GM23338 (cell line): ENCODE data around the gene SAFB2. TPM values are rescaled to one million over a fixed set of nuclear protein-coding genes. Genes with fewer than 3 reads are reported as not detected.

Experiments
- ATAC-seq: fragments of 200-7000 bp; cut with Tn5 transposase; 3 replicates; pipeline ENCODE4 v1.9.1; 2020
- DNase-seq: peaks from one replicate; pipeline ENCODE4 v3.0.0-alpha.2; 2015; ENCODE audit warnings: low spot score
- H2AFZ ChIP-seq: fragments of 200-600 bp; sonication (generic); 2 replicates; pipeline ENCODE4 v1.8.0; 2016; ENCODE audit warnings: antibody characterized with exemption, mild to moderate bottlenecking, moderate library complexity
- H3F3A ChIP-seq: fragments of 200-600 bp; sonication (generic); replicated peaks from 2 replicates; pipeline ENCODE4 v1.8.0; 2017; ENCODE audit warnings: antibody characterized with exemption, mixed run types, low read depth
- H3K27ac ChIP-seq: fragments of 200-600 bp; sonication (generic); 2 replicates; pipeline ENCODE4 v1.6.1; 2016; ENCODE audit warnings: low read depth
- H3K27me3 ChIP-seq: fragments of 200-600 bp; sonication (generic); 2 replicates; pipeline ENCODE4 v1.8.0; 2016; ENCODE audit warnings: mild to moderate bottlenecking, mixed run types, moderate library complexity; ENCODE audit not compliant: insufficient read depth
- H3K36me3 ChIP-seq: fragments of 200-600 bp; sonication (generic); 2 replicates; pipeline ENCODE4 v1.8.0; 2016; ENCODE audit warnings: mild to moderate bottlenecking; ENCODE audit not compliant: insufficient read depth
- H3K4me1 ChIP-seq: fragments of 200-600 bp; sonication (generic); 2 replicates; pipeline ENCODE4 v1.8.0; 2016; ENCODE audit warnings: mild to moderate bottlenecking, moderate library complexity; ENCODE audit not compliant: insufficient read depth
- H3K4me2 ChIP-seq: fragments of 200-600 bp; sonication (generic); 2 replicates; pipeline ENCODE4 v1.7.1; 2017; ENCODE audit warnings: mixed run types
- H3K4me3 ChIP-seq: fragments of 200-600 bp; sonication (generic); 2 replicates; pipeline ENCODE4 v1.6.1; 2016; ENCODE audit warnings: mixed run types
- H3K79me2 ChIP-seq: fragments of 200-600 bp; sonication (generic); replicated peaks from 2 replicates; pipeline ENCODE4 v1.8.0; 2017; ENCODE audit warnings: mild to moderate bottlenecking; ENCODE audit not compliant: insufficient read depth
- H3K9me2 ChIP-seq: fragments of 200-600 bp; sonication (generic); 2 replicates; pipeline ENCODE4 v1.8.0; 2017; ENCODE audit not compliant: insufficient read depth
- H4K20me1 ChIP-seq: fragments of 200-600 bp; sonication (generic); replicated peaks from 2 replicates; pipeline ENCODE4 v1.8.0; 2017; ENCODE audit warnings: mild to moderate bottlenecking; ENCODE audit not compliant: insufficient read depth
- H3K27ac Mint-ChIP-seq: 2 replicates; pipeline ENCODE4 v1.8.0; 2020; ENCODE audit warnings: inconsistent platforms, mild to moderate bottlenecking, moderate library complexity, mixed read lengths
- H3K27me3 Mint-ChIP-seq: 3 replicates; pipeline ENCODE4 v1.8.0; 2022; ENCODE audit warnings: low read depth, mild to moderate bottlenecking, moderate library complexity, mixed read lengths, inconsistent platforms; ENCODE audit not compliant: insufficient read depth, poor library complexity
- H3K36me3 Mint-ChIP-seq: 3 replicates; pipeline ENCODE4 v1.8.0; 2021; ENCODE audit warnings: low read depth, mild to moderate bottlenecking, inconsistent platforms, moderate library complexity, mixed read lengths
- H3K4me1 Mint-ChIP-seq: 3 replicates; pipeline ENCODE4 v1.8.0; 2020; ENCODE audit warnings: mild to moderate bottlenecking, inconsistent platforms, mixed read lengths
- H3K4me3 Mint-ChIP-seq: 3 replicates; pipeline ENCODE4 v1.8.0; 2021; ENCODE audit warnings: moderate library complexity, mild to moderate bottlenecking, inconsistent platforms, mixed read lengths
- H3K9me3 Mint-ChIP-seq: 3 replicates; pipeline ENCODE4 v1.8.0; 2020; ENCODE audit warnings: moderate library complexity, mild to moderate bottlenecking, inconsistent platforms, mixed read lengths
- CREB1 ChIP-seq: fragments of 250-450 bp; sonication (Bioruptor Pico); IDR thresholded peaks from 2 replicates; pipeline ENCODE4 v1.5.0; 2020; ENCODE audit warnings: low read depth, mild to moderate bottlenecking, moderate library complexity
- CTCF ChIP-seq, 2 experiments: fragments of 200-600 bp in 1 of 2; sonication (generic) in 1 of 2; conservative IDR thresholded peaks; 2 replicates each; pipeline versions ENCODE4 v1.5.1 to v1.6.1; 2016 to 2017; ENCODE audit warnings: antibody characterized with exemption in 2 of 2, low read depth in 2 of 2, mild to moderate bottlenecking in 2 of 2, moderate library complexity in 1 of 2
- ETS1 ChIP-seq: IDR thresholded peaks from 2 replicates; pipeline ENCODE4 v1.6.1; 2016; ENCODE audit warnings: antibody characterized with exemption
- EZH2 ChIP-seq: fragments of 200-600 bp; sonication (generic); IDR thresholded peaks from one replicate; pipeline ENCODE4 v1.8.0; 2017; ENCODE audit warnings: antibody characterized with exemption, mild to moderate bottlenecking, low read depth; ENCODE audit not compliant: unreplicated experiment
- EZH2phosphoT487 ChIP-seq: fragments of 200-600 bp; sonication (generic); IDR thresholded peaks from one replicate; pipeline ENCODE4 v1.8.1; 2018; ENCODE audit warnings: antibody characterized with exemption; ENCODE audit not compliant: unreplicated experiment
- JUNB ChIP-seq: IDR thresholded peaks from one replicate; pipeline ENCODE4 v1.6.1; 2016; ENCODE audit warnings: antibody characterized with exemption; ENCODE audit not compliant: unreplicated experiment
- NANOG ChIP-seq: IDR thresholded peaks from 2 replicates; pipeline ENCODE4 v1.6.1; 2016; ENCODE audit warnings: antibody characterized with exemption, borderline replicate concordance
- POLR2AphosphoS5 ChIP-seq: IDR thresholded peaks from 2 replicates; pipeline ENCODE4 v1.6.1; 2016; ENCODE audit warnings: antibody characterized with exemption, low read depth
- STAT1 ChIP-seq: IDR thresholded peaks from one replicate; pipeline ENCODE4 v1.6.1; 2016; ENCODE audit warnings: antibody characterized with exemption; ENCODE audit not compliant: unreplicated experiment
- ZNF114 ChIP-seq: fragments of 250-450 bp; sonication (Bioruptor Pico); IDR thresholded peaks from 2 replicates; pipeline ENCODE4 v1.5.0; 2020; ENCODE audit warnings: mild to moderate bottlenecking, moderate library complexity
- ZNF331 ChIP-seq: fragments of 250-450 bp; sonication (Bioruptor Pico); IDR thresholded peaks from 2 replicates; pipeline ENCODE4 v1.5.0; 2020; ENCODE audit warnings: low read depth, mild to moderate bottlenecking, moderate library complexity
- ZNF462 ChIP-seq: fragments of 250-450 bp; sonication (Bioruptor Pico); IDR thresholded peaks from 2 replicates; pipeline ENCODE4 v1.5.0; 2020; ENCODE audit warnings: mild to moderate bottlenecking, moderate library complexity
- polyA plus RNA-seq: library from polyadenylated mRNA; unstranded; fragments of >200 nt; fragmentation: Nextera tagmentation; extraction: Ambion mirVana; gene quantifications from 2 replicates; pipeline ENCODE4 v1.2.1, GENCODE V29; 2016
- total RNA-seq: library from RNA; depleted of rRNA; stranded (reverse); fragments of >200 nt; shearing (Covaris generic); gene quantifications from 2 replicates; pipeline ENCODE4 v1.2.3, GENCODE V29; 2014

SAFB2 gene
- total and polyA plus RNA-seq, 2 experiments from 2014 or later: 37.7 to 102 TPM

GRCh38 chr19:5632657-5633056 lies 10.1 kb upstream of the SAFB2 start (continued):
- no peak for TF ChIP-seq ETS1
- no peak for TF ChIP-seq ZNF114 (CRISPR knock-in tag)
- TF ChIP-seq ZNF462 (CRISPR knock-in tag): no peak
- no peak for TF ChIP-seq POLR2AphosphoS5
- TF ChIP-seq NANOG: no peak

GRCh38 chr19:5632241-5632612 lies 9.7 kb upstream of the SAFB2 start:
- peaks cover 82% of the 10 kb centered on the region for H4K20me1 ChIP-seq
- H3K4me2 ChIP-seq: no peak overlapping the region
- no peak overlapping the region for H3K4me3 Mint-ChIP-seq
- peaks cover 100% of the 10 kb centered on the region for H3K79me2 ChIP-seq
- no peaks in the 10 kb centered on the region for H3K27me3 ChIP-seq
- no peaks in the 10 kb centered on the region for H3K9me2 ChIP-seq
- H3K27me3 Mint-ChIP-seq: no peaks in the 10 kb centered on the region
- no peaks in the 10 kb centered on the region for H3K9me3 Mint-ChIP-seq
- H3F3A ChIP-seq: 0 out of 2 replicates have a peak, but pooled peaks cover 13% of the 10 kb centered on the region
- ATAC-seq (no peak), DNase-seq (no peak)
- peaks cover 10% of the 10 kb centered on the region for H3K36me3 ChIP-seq
- peaks cover 5% of the 10 kb centered on the region; the same call in 2 of the 3 replicates for H3K4me1 Mint-ChIP-seq
- peak overlapping the region; percentile 29; the same call in 1 of the 2 replicates for H3K27ac Mint-ChIP-seq
- H2AFZ ChIP-seq: no peak overlapping the region
- H3K36me3 Mint-ChIP-seq: peaks cover 37% of the 10 kb centered on the region
- no peak overlapping the region for H3K27ac ChIP-seq
- H3K4me3 ChIP-seq: no peak overlapping the region
- no peaks in the 10 kb centered on the region for H3K4me1 ChIP-seq
- no peak for TF ChIP-seq EZH2phosphoT487
- no peak for TF ChIP-seq ZNF114 (CRISPR knock-in tag)
- TF ChIP-seq ZNF331 (CRISPR knock-in tag): no peak
- TF ChIP-seq CREB1 (CRISPR knock-in tag): no peak
- TF ChIP-seq ETS1: no peak
- TF ChIP-seq EZH2: no peak
- no peak for TF ChIP-seq NANOG
- no peak for TF ChIP-seq STAT1
- no peak for TF ChIP-seq JUNB
- TF ChIP-seq POLR2AphosphoS5: no peak
- TF ChIP-seq CTCF (conservative IDR thresholded peaks at IDR 0.05; ENCODE audit: low read depth in 2 of 2): no peak
